H9 (cell line): ENCODE results near the gene RBM45. TPM values are rescaled to one million over a fixed set of nuclear protein-coding genes. Genes with fewer than 3 reads are reported as not detected.

Source experiments
- DNase-seq: peaks from one replicate; pipeline ENCODE4 v3.0.0-alpha.2; 2017
- H2AFZ ChIP-seq: one replicate; pipeline ENCODE4 v1.6.1; 2013; ENCODE audit warnings: mild to moderate bottlenecking, low read length, control low read depth, moderate library complexity
- H2AK5ac ChIP-seq: 2 replicates; pipeline ENCODE4 v1.6.1; 2013; ENCODE audit warnings: low read length, control low read depth, mixed read lengths; ENCODE audit not compliant: insufficient read length
- H2BK120ac ChIP-seq: one replicate; pipeline ENCODE4 v1.6.1; 2013; ENCODE audit warnings: low read depth, mild to moderate bottlenecking, low read length, control low read depth, inconsistent platforms; ENCODE audit not compliant: poor library complexity, severe bottlenecking
- H2BK12ac ChIP-seq: 2 replicates; pipeline ENCODE4 v1.6.1; 2013; ENCODE audit warnings: low read length, control low read depth, mixed read lengths, low read depth; ENCODE audit not compliant: insufficient read length
- H2BK15ac ChIP-seq: 2 replicates; pipeline ENCODE4 v1.6.1; 2013; ENCODE audit warnings: low read depth, low read length, control low read depth
- H2BK20ac ChIP-seq: one replicate; pipeline ENCODE4 v1.6.1; 2013; ENCODE audit warnings: low read depth, mild to moderate bottlenecking, low read length, control low read depth, inconsistent platforms; ENCODE audit not compliant: poor library complexity, severe bottlenecking
- H2BK5ac ChIP-seq: 2 replicates; pipeline ENCODE4 v1.6.1; 2013; ENCODE audit warnings: low read length, control low read depth, mixed read lengths; ENCODE audit not compliant: insufficient read length
- H3K14ac ChIP-seq: 2 replicates; pipeline ENCODE4 v1.6.1; 2013; ENCODE audit warnings: low read length, control low read depth; ENCODE audit not compliant: insufficient read depth
- H3K18ac ChIP-seq: 2 replicates; pipeline ENCODE4 v1.6.1; 2013; ENCODE audit warnings: low read depth, mild to moderate bottlenecking, mixed read lengths, low read length, control low read depth; ENCODE audit not compliant: insufficient read length
- H3K23ac ChIP-seq: 2 replicates; pipeline ENCODE4 v1.6.1; 2013; ENCODE audit warnings: low read length, control low read depth, mixed read lengths, low read depth; ENCODE audit not compliant: insufficient read length
- H3K23me2 ChIP-seq: 2 replicates; pipeline ENCODE4 v1.6.1; 2013; ENCODE audit warnings: low read depth, mild to moderate bottlenecking, mixed read lengths, low read length, control low read depth; ENCODE audit not compliant: insufficient read length, poor library complexity, severe bottlenecking
- H3K27ac ChIP-seq: 2 replicates; pipeline ENCODE4 v1.5.1; 2013; ENCODE audit warnings: low read length, control low read depth, mixed read lengths, low read depth; ENCODE audit not compliant: insufficient read length
- H3K27me3 ChIP-seq: 2 replicates; pipeline ENCODE4 v1.6.1; 2013; ENCODE audit warnings: low read length, control low read depth, inconsistent platforms; ENCODE audit not compliant: insufficient read depth
- H3K4ac ChIP-seq: 2 replicates; pipeline ENCODE4 v1.6.1; 2013; ENCODE audit warnings: low read depth, mild to moderate bottlenecking, control low read depth, inconsistent platforms, low read length, moderate library complexity
- H3K4me1 ChIP-seq: 2 replicates; pipeline ENCODE4 v1.6.1; 2013; ENCODE audit warnings: low read length, control low read depth, inconsistent platforms; ENCODE audit not compliant: insufficient read depth
- H3K4me2 ChIP-seq: 2 replicates; pipeline ENCODE4 v1.6.1; 2013; ENCODE audit warnings: low read length, control low read depth, mixed read lengths; ENCODE audit not compliant: insufficient read length, insufficient read depth
- H3K56ac ChIP-seq: 2 replicates; pipeline ENCODE4 v1.6.1; 2013; ENCODE audit warnings: low read depth, mild to moderate bottlenecking, mixed read lengths, low read length, control low read depth; ENCODE audit not compliant: insufficient read length
- H3K79me1 ChIP-seq: 2 replicates; pipeline ENCODE4 v1.6.1; 2013; ENCODE audit warnings: low read depth, mild to moderate bottlenecking, moderate library complexity, low read length, control low read depth, inconsistent platforms; ENCODE audit not compliant: insufficient read depth, poor library complexity, severe bottlenecking
- H3K79me2 ChIP-seq: 2 replicates; pipeline ENCODE4 v1.6.1; 2013; ENCODE audit warnings: low read length, control low read depth, inconsistent platforms; ENCODE audit not compliant: insufficient read depth
- H3K9ac ChIP-seq: 2 replicates; pipeline ENCODE4 v1.6.1; 2013; ENCODE audit warnings: low read length, control low read depth, mixed read lengths; ENCODE audit not compliant: insufficient read length; ENCODE audit errors: extremely low read depth
- H3K9me3 ChIP-seq: one replicate; pipeline ENCODE4 v1.6.1; 2013; ENCODE audit warnings: low read depth, low read length, inconsistent platforms; ENCODE audit not compliant: control insufficient read depth
- H3T11ph ChIP-seq: one replicate; pipeline ENCODE4 v1.6.1; 2013; ENCODE audit warnings: mild to moderate bottlenecking, low read length, control low read depth, inconsistent platforms
- H4K20me1 ChIP-seq: one replicate; pipeline ENCODE4 v1.6.1; 2013; ENCODE audit not compliant: control insufficient read depth, insufficient read length, insufficient read depth
- H4K5ac ChIP-seq: 2 replicates; pipeline ENCODE4 v1.6.1; 2013; ENCODE audit warnings: low read depth, mild to moderate bottlenecking, mixed read lengths, low read length, control low read depth; ENCODE audit not compliant: insufficient read length
- H4K8ac ChIP-seq: replicated peaks from 2 replicates; pipeline ENCODE4 v1.6.1; 2013; ENCODE audit warnings: low read length, control low read depth, mixed read lengths, low read depth; ENCODE audit not compliant: insufficient read length
- H4K91ac ChIP-seq: 2 replicates; pipeline ENCODE4 v1.6.1; 2013; ENCODE audit warnings: low read depth, mild to moderate bottlenecking, moderate library complexity, mixed read lengths, low read length, control low read depth; ENCODE audit not compliant: insufficient read length
- H3K27ac Mint-ChIP-seq, 3 experiments: 2 replicates in 2 of 3; 3 replicates in 1 of 3; pipeline ENCODE4 v1.8.0; 2020 to 2021; ENCODE audit warnings: mixed read lengths in 3 of 3, mild to moderate bottlenecking in 1 of 3, moderate library complexity in 1 of 3
- H3K27me3 Mint-ChIP-seq: 2 replicates; pipeline ENCODE4 v1.8.0; 2021; ENCODE audit warnings: low read depth, mild to moderate bottlenecking, moderate library complexity, mixed read lengths
- H3K36me3 Mint-ChIP-seq, 3 experiments: 2 replicates in 2 of 3; 3 replicates in 1 of 3; pipeline ENCODE4 v1.8.0; 2020 to 2021; ENCODE audit warnings: low read depth in 3 of 3, mixed read lengths in 3 of 3; ENCODE audit not compliant: insufficient read depth in 1 of 3
- H3K4me1 Mint-ChIP-seq, 2 experiments: 2 replicates each; pipeline ENCODE4 v1.8.0; 2020; ENCODE audit warnings: mixed read lengths in 2 of 2
- H3K4me3 Mint-ChIP-seq, 2 experiments: 2 replicates in 1 of 2; 3 replicates in 1 of 2; pipeline ENCODE4 v1.8.0; 2020 to 2021; ENCODE audit warnings: mild to moderate bottlenecking in 2 of 2, mixed read lengths in 2 of 2, moderate library complexity in 1 of 2
- H3K9me3 Mint-ChIP-seq, 2 experiments: 2 replicates in 1 of 2; 3 replicates in 1 of 2; pipeline ENCODE4 v1.8.0; 2020; ENCODE audit warnings: mild to moderate bottlenecking in 2 of 2, mixed read lengths in 2 of 2, moderate library complexity in 1 of 2
- CTCF ChIP-seq: fragments of 200-600 bp; sonication (generic); conservative IDR thresholded peaks from 3 replicates; pipeline ENCODE4 v1.8.0; 2021; ENCODE audit warnings: antibody characterized with exemption, mild to moderate bottlenecking
- WGBS: extraction: QIAGEN DNeasy Blood & Tissue Kit; methylation state at CpG from one replicate; pipeline ENCODE4 v1.1.7; 2013; ENCODE audit warnings: missing lambda C conversion rate, low lambda C conversion rate, mixed read lengths; ENCODE audit not compliant: insufficient read length; ENCODE audit errors: extremely low coverage; 5-methylcytosine and 5-hydroxymethylcytosine counted together
- total RNA-seq: library from RNA; stranded (reverse); gene quantifications from 2 replicates; pipeline ENCODE4 v1.2.1, GENCODE V29; 2021

Gene RBM45
- total RNA-seq, 1 experiment from 2014 or later = 13.9 TPM

- H2BK20ac ChIP-seq = no peak overlapping the region
- no peaks in the 10 kb centered on the region for H3K4me1 ChIP-seq
- TF ChIP-seq CTCF = no peak
- no peaks in the 10 kb centered on the region for H3K9me3 ChIP-seq
- no peak overlapping the region for H3K56ac ChIP-seq
- H3K79me1 ChIP-seq = no peaks in the 10 kb centered on the region
- H3K14ac ChIP-seq = no peak overlapping the region
- no peak overlapping the region for H3K27ac ChIP-seq
- no peak overlapping the region for H3K4me3 Mint-ChIP-seq
- whole genome bisulfite sequencing = no CpG with 5 or more reads among the region's 1 CpG
- no peak overlapping the region for H2BK5ac ChIP-seq
- H2AFZ ChIP-seq = no peak overlapping the region
- H3K79me2 ChIP-seq = no peaks in the 10 kb centered on the region
- H3K27ac Mint-ChIP-seq = no peak overlapping the region
- no peak overlapping the region for H3K9ac ChIP-seq
- H3K27me3 Mint-ChIP-seq = no peaks in the 10 kb centered on the region
- H4K5ac ChIP-seq = no peak overlapping the region
- DNase-seq = no peak
- no peaks in the 10 kb centered on the region for H4K20me1 ChIP-seq
- no peaks in the 10 kb centered on the region for H3K23me2 ChIP-seq
- H3K9me3 Mint-ChIP-seq = peaks cover 7% of the 10 kb centered on the region in 2 experiments; a peak in 2 of 5 replicates
- H4K91ac ChIP-seq = no peak overlapping the region
- H3T11ph ChIP-seq = no peak overlapping the region
- no peak overlapping the region for H3K4me2 ChIP-seq
- H2BK120ac ChIP-seq = no peak overlapping the region
- no peak overlapping the region for H2BK15ac ChIP-seq
- H3K36me3 Mint-ChIP-seq = peaks cover 5 to 8% (median 6%) of the 10 kb centered on the region in 3 experiments; a peak in 5 of 7 replicates
- no peak overlapping the region for H4K8ac ChIP-seq
- H3K27me3 ChIP-seq = no peaks in the 10 kb centered on the region
- H3K4ac ChIP-seq = no peak overlapping the region
- H3K18ac ChIP-seq = no peak overlapping the region
- no peak overlapping the region for H2AK5ac ChIP-seq
- H3K23ac ChIP-seq = no peak overlapping the region
- H3K4me1 Mint-ChIP-seq = peaks cover 0 to 2% of the 10 kb centered on the region in 2 experiments; a peak in 1 of 4 replicates
- no peak overlapping the region for H2BK12ac ChIP-seq
Observed at GRCh38 chr2:178159966-178160365, 47.7 kb downstream of the RBM45 start.
